ENCODE measurements around the gene SLC24A1.
"Not testable (repeated sequence)": the region's sequence is repeated elsewhere in the genome, so short reads cannot be mapped to it uniquely, and the experiment has no call there.

Gene SLC24A1

GRCh38 chr15:65621638-65622037, at the start of gene SLC24A1:
Gene SLC24A1 (plus strand): TSS chr15:65621938. CDS start chr15:65624081, 2,143 bp downstream.
- DNase-seq (ENCODE audit: low spot score), result no peak

- no peak for DNase-seq (ENCODE audit: low spot score)
Measured at GRCh38 chr15:65571971-65572370, 49.8 kb upstream of the SLC24A1 start.

GRCh38 chr15:65576664-65577063, 45.1 kb upstream of the SLC24A1 start:
- peak; percentile 73 for DNase-seq (ENCODE audit: low spot score)

- DNase-seq (ENCODE audit: low spot score), result no peak
Measured at GRCh38 chr15:65577129-65577996, 44.4 kb upstream of the SLC24A1 start.

- DNase-seq (ENCODE audit: low spot score), result no peak
Measured at GRCh38 chr15:65578904-65579728, 42.6 kb upstream of the SLC24A1 start.

GRCh38 chr15:65579762-65580161, 42.0 kb upstream of the SLC24A1 start:
- no peak for DNase-seq (ENCODE audit: low spot score)

- DNase-seq (ENCODE audit: low spot score), result peak; percentile 57
Measured at GRCh38 chr15:65580287-65580686, 41.5 kb upstream of the SLC24A1 start.

GRCh38 chr15:65583701-65584100, 38.0 kb upstream of the SLC24A1 start:
- peak; percentile 60 for DNase-seq (ENCODE audit: low spot score)

- DNase-seq (ENCODE audit: low spot score), result no peak
Measured at GRCh38 chr15:65584241-65584640, 37.5 kb upstream of the SLC24A1 start.

- DNase-seq (ENCODE audit: low spot score), result no peak
Measured at GRCh38 chr15:65587094-65587493, 34.6 kb upstream of the SLC24A1 start.

GRCh38 chr15:65595960-65596359, 25.8 kb upstream of the SLC24A1 start:
- no peak for DNase-seq (ENCODE audit: low spot score)

- DNase-seq (ENCODE audit: low spot score), result no peak
Measured at GRCh38 chr15:65598468-65598867, 23.3 kb upstream of the SLC24A1 start.

GRCh38 chr15:65599677-65600076, 22.1 kb upstream of the SLC24A1 start:
- DNase-seq (ENCODE audit: low spot score), result no peak

- DNase-seq (ENCODE audit: low spot score), result no peak
Measured at GRCh38 chr15:65603134-65603533, 18.6 kb upstream of the SLC24A1 start.

- no peak for DNase-seq (ENCODE audit: low spot score)
Measured at GRCh38 chr15:65603559-65603958, 18.2 kb upstream of the SLC24A1 start.

GRCh38 chr15:65610871-65611718, 10.6 kb upstream of the SLC24A1 start, which contains the start of gene INTS14:
Gene INTS14 (minus strand): TSS chr15:65611131. CDS start chr15:65607380, 3,751 bp downstream.
- peak; percentile 97 for DNase-seq (ENCODE audit: low spot score)

- peak; percentile 10 for DNase-seq (ENCODE audit: low spot score)
Measured at GRCh38 chr15:65611888-65612615, 9.7 kb upstream of the SLC24A1 start.

- peak; percentile 85 for DNase-seq (ENCODE audit: low spot score)
Measured at GRCh38 chr15:65612616-65612946, 9.2 kb upstream of the SLC24A1 start.

GRCh38 chr15:65612949-65613744, 8.6 kb upstream of the SLC24A1 start:
- DNase-seq (ENCODE audit: low spot score), result no peak

- DNase-seq (ENCODE audit: low spot score), result not testable (repeated sequence)
Measured at GRCh38 chr15:65615887-65616286, 5.9 kb upstream of the SLC24A1 start.
